Measurements from ENCODE around the gene GPR119.
"Not testable (repeated sequence)": the region's sequence is repeated elsewhere in the genome, so short reads cannot be mapped to it uniquely, and the experiment has no call there.

Gene GPR119

DNA sequence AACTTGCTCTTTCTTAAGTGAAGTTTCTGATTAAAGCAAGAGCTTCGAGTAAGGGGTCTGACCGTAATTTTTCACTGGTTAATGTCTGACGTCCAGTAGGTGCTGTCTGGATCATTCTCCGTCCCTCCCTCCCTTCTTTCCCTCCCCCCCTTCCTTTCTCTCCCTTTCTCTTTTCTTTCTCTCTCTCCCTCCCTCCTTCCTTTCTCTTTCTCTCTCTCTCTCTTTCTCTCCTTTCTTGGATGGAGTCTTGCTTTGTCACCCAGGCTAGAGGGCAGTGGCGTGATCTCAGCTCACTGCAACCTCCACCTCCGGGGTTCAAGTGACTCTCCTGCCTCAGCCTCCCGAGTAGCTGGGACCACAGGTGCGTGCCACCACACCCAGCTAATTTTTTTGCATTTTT, 46.6 kb downstream of the GPR119 start:
- not testable (repeated sequence) for DNase-seq

DNA sequence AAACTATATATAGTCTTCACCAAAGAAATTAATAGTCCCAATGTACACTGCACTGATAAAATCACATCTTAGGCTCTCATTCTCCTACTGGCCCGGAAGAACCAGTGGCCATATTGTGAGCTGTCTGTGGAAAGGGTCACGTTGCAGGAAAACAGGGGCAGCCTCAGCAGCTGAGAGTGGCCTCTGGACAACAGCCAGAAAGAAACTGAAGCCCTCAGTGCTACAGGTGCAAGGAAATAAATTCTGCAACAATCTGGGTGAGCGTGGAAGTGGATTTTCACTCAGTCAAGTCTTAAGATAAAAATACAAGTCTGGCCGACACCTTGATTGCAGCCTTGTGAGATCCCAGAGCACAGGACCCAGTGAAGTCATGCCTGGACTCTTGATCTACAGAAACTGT, 48.9 kb downstream of the GPR119 start:
- DNase-seq: no peak

Measured in right forelimb (tissue), 1 donor.